Keratinocyte (primary cell): ENCODE data around the gene KLHL2. TPM values are rescaled to one million over a fixed set of nuclear protein-coding genes. Genes with fewer than 3 reads are reported as not detected.

Experiments
- DNase-seq: peaks from one replicate; pipeline ENCODE4 v3.0.0-alpha.2; 2011; ENCODE audit warnings: low read depth, missing footprints, low spot score
- FAIRE-seq: peaks from 2 replicates; lab custom pipeline; 2011; peaks lifted over from hg19 to GRCh38; lab: Jason Lieb, UNC
- H2AFZ ChIP-seq: 2 replicates; pipeline ENCODE4 v1.6.0; 2012; ENCODE audit warnings: low read length, control low read depth, inconsistent platforms; ENCODE audit not compliant: control insufficient read depth
- H3K27ac ChIP-seq: 2 replicates; pipeline ENCODE4 v1.5.1; 2011; ENCODE audit warnings: low read length; ENCODE audit not compliant: control insufficient read depth, insufficient read depth
- H3K27me3 ChIP-seq: 3 replicates; pipeline ENCODE4 v1.6.0; 2011; ENCODE audit warnings: low read length; ENCODE audit not compliant: control insufficient read depth, insufficient read depth; ENCODE audit errors: extremely low read depth
- H3K36me3 ChIP-seq, 2 experiments: 2 replicates in 1 of 2; 3 replicates in 1 of 2; pipeline ENCODE4 v1.5.1; 2011; ENCODE audit warnings: low read length in 2 of 2, mild to moderate bottlenecking in 1 of 2; ENCODE audit not compliant: control insufficient read depth in 2 of 2, insufficient read depth in 2 of 2; ENCODE audit errors: extremely low read depth in 1 of 2
- H3K4me1 ChIP-seq: 3 replicates; pipeline ENCODE4 v1.5.1; 2011; ENCODE audit warnings: low read length; ENCODE audit not compliant: control insufficient read depth, insufficient read depth; ENCODE audit errors: extremely low read depth
- H3K4me2 ChIP-seq: 3 replicates; pipeline ENCODE4 v1.6.0; 2011; ENCODE audit warnings: low read depth, low read length; ENCODE audit not compliant: control insufficient read depth, insufficient read depth; ENCODE audit errors: extremely low read depth
- H3K4me3 ChIP-seq, 3 experiments: fragments of 200-600 bp in 1 of 3; sonication (generic) in 1 of 3; 2 replicates in 2 of 3; 3 replicates in 1 of 3; pipeline ENCODE4 v1.5.1; 2011 to 2016; ENCODE audit warnings: low read length in 3 of 3, mild to moderate bottlenecking in 3 of 3, control low read depth in 2 of 3, inconsistent platforms in 1 of 3, low read depth in 1 of 3, mixed read lengths in 1 of 3, mixed run types in 1 of 3, moderate library complexity in 1 of 3; ENCODE audit not compliant: control insufficient read depth in 2 of 3, insufficient read depth in 2 of 3; ENCODE audit errors: extremely low read depth in 1 of 3
- H3K79me2 ChIP-seq: 2 replicates; pipeline ENCODE4 v1.6.0; 2012; ENCODE audit warnings: low read length; ENCODE audit not compliant: control insufficient read depth, insufficient read depth
- H3K9ac ChIP-seq: 3 replicates; pipeline ENCODE4 v1.6.0; 2011; ENCODE audit warnings: low read length; ENCODE audit not compliant: control insufficient read depth, insufficient read depth; ENCODE audit errors: extremely low read depth
- H3K9me1 ChIP-seq: 3 replicates; pipeline ENCODE4 v1.6.0; 2011; ENCODE audit warnings: low read length; ENCODE audit not compliant: control insufficient read depth, insufficient read depth; ENCODE audit errors: extremely low read depth
- H3K9me3 ChIP-seq: 2 replicates; pipeline ENCODE4 v1.5.1; 2012; ENCODE audit warnings: low read depth, low read length; ENCODE audit not compliant: control insufficient read depth
- H4K20me1 ChIP-seq: 3 replicates; pipeline ENCODE4 v1.6.0; 2011; ENCODE audit warnings: low read length; ENCODE audit not compliant: control insufficient read depth, insufficient read depth; ENCODE audit errors: extremely low read depth
- EZH2 ChIP-seq: IDR thresholded peaks from one replicate; pipeline ENCODE4 v1.6.1; 2012; ENCODE audit warnings: inconsistent platforms, mild to moderate bottlenecking, low read length, moderate library complexity
- dilution Hi-C: fragments of 300-500 bp; cut with MboI; formaldehyde crosslinking; loops from one replicate; pipeline ENCODE4 v1.7.0; 2020; ENCODE audit warnings: low sequenced_read_pairs; ENCODE audit not compliant: extremely low pct_ligation_motif_present
- polyA plus RNA-seq, 5 experiments: library from polyadenylated mRNA; depleted of rRNA in 3 of 5; stranded (reverse) in 3 of 5; stranded (forward) in 1 of 5; unstranded in 1 of 5; fragments of >200 nt; gene quantifications; 1 replicate in 1 of 5; 2 replicates in 3 of 5; 3 replicates in 1 of 5; pipeline versions ENCODE4 v1.2.1 to v1.2.3, GENCODE V29; 2011 to 2012; ENCODE audit warnings: missing spikeins in 2 of 5, low read depth in 1 of 5, low replicate concordance in 1 of 5
- TF ChIP-seq, protein P1 (sequence below), 3 experiments: IDR thresholded peaks in 1 of 3; conservative IDR thresholded peaks in 1 of 3; optimal IDR thresholded peaks in 1 of 3; 2 replicates in 2 of 3; 3 replicates in 1 of 3; pipeline versions ENCODE3 to v1.5.1; 2011; ENCODE audit warnings: low read length in 3 of 3, mild to moderate bottlenecking in 3 of 3, moderate library complexity in 2 of 3, control low read depth in 1 of 3, inconsistent platforms in 1 of 3; ENCODE audit not compliant: insufficient read depth in 2 of 3; ENCODE audit errors: extremely low read depth in 1 of 3

Gene KLHL2
- polyA plus RNA-seq, 1 donor (not counting 4 experiments of a cell fraction or from before 2014, with no cell fraction given), result 18.5 TPM

DNA sequence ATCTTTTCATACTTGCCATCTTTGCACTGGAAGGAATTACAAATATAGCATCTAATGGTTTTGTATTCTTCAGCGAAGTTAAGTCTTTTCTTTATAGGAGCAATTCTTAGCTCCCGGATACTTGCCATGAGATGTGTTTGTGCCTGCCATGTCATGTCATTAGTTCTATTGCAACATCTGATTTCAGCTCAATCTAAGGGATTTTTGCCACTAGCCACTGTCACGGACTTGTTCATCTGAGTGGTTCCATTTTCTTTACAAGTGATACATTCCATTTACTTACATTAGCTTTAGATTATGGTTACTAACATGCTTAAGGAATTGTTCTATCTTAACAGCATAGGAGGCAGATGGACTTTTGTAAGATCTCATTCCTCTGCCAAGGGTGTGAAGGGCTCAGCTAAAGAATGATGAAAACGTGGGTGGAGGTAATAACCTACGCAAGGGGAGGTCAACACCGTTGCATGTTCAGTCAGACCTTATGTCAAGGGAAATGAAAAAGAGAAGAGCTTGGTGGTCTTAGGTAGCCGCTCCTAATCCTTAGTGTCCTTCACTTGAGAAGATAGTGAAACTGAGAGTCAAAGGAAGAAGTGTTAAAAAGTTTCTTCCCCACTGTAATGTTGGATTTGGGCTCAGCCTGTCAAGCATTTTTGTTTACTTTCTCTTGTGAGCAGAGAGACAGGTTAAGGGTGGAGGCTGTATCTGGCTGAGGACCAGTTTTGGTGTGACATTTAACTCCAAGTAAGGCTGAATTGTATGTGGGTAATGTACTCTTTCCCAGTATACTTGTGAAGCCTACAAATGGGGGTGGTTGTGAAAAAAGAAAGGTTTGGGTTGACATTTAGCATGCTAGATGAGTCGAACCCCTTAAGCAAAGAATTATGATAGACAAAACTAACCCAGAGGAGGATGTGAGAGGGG lies 3.6 kb upstream of the KLHL2 start:
- Histone ChIP-seq H3K4me3 (no peak overlapping the region), H3K27me3 (no peaks in the 10 kb centered on the region), H3K36me3 (no peaks in the 10 kb centered on the region), H3K4me1 (peaks cover 42% of the 10 kb centered on the region), H3K9me3 (no peaks in the 10 kb centered on the region), H3K9ac (no peak overlapping the region), H3K9me1 (no peaks in the 10 kb centered on the region), H4K20me1 (no peaks in the 10 kb centered on the region), H3K27ac (no peak overlapping the region), H3K79me2 (peaks cover 9% of the 10 kb centered on the region), H2AFZ (no peak overlapping the region), H3K4me2 (no peak overlapping the region)
- DNase-seq (no peak), FAIRE-seq (no peak)
- no peak for TF ChIP-seq EZH2
- TF ChIP-seq, protein P1, sequence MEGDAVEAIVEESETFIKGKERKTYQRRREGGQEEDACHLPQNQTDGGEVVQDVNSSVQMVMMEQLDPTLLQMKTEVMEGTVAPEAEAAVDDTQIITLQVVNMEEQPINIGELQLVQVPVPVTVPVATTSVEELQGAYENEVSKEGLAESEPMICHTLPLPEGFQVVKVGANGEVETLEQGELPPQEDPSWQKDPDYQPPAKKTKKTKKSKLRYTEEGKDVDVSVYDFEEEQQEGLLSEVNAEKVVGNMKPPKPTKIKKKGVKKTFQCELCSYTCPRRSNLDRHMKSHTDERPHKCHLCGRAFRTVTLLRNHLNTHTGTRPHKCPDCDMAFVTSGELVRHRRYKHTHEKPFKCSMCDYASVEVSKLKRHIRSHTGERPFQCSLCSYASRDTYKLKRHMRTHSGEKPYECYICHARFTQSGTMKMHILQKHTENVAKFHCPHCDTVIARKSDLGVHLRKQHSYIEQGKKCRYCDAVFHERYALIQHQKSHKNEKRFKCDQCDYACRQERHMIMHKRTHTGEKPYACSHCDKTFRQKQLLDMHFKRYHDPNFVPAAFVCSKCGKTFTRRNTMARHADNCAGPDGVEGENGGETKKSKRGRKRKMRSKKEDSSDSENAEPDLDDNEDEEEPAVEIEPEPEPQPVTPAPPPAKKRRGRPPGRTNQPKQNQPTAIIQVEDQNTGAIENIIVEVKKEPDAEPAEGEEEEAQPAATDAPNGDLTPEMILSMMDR (optimal IDR thresholded peaks at IDR 0.05 in 1 of 3, IDR thresholded peaks at IDR 0.05 in 1 of 3, conservative IDR thresholded peaks at IDR 0.05 in 1 of 3; ENCODE audit: extremely low read depth in 1 of 3, insufficient read depth in 2 of 3, low read length in 3 of 3), result no peak
- dilution Hi-C loops, result no loop called here

DNA sequence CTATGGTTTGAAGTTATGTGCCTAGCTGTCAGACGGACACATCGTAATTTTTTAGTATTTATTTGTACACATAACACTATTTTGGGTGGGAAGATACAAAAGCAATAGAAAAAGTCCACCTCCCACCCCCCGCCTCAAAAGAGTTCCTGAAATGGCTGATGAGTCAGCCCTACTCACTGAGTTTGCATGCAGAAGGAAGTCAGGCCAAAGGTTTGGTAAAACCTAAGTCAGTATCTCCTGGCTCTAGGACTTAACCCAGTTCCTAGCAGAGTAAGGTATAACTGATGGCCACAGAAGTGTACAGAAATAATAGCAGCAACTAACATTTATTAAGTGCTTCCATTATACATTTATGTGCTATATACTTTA lies 2.9 kb upstream of the KLHL2 start:
- H3K4me3 ChIP-seq, result no peak overlapping the region

More for the DNA sequence above, 2.9 kb upstream of the KLHL2 start:
- no peaks in the 10 kb centered on the region for H3K9me1 ChIP-seq
- H3K79me2 ChIP-seq, result peaks cover 15% of the 10 kb centered on the region
- H4K20me1 ChIP-seq, result no peaks in the 10 kb centered on the region
- dilution Hi-C loops, result no loop called here
- H3K4me1 ChIP-seq, result peaks cover 42% of the 10 kb centered on the region
- H3K27ac ChIP-seq, result no peak overlapping the region
- H2AFZ ChIP-seq, result no peak overlapping the region
- DNase-seq (no peak), FAIRE-seq (peak; percentile 56)
- no peak overlapping the region for H3K4me2 ChIP-seq
- no peaks in the 10 kb centered on the region for H3K36me3 ChIP-seq
- no peaks in the 10 kb centered on the region for H3K27me3 ChIP-seq
- no peak overlapping the region for H3K9ac ChIP-seq
- TF ChIP-seq EZH2, result no peak
- TF ChIP-seq, protein P1 (optimal IDR thresholded peaks at IDR 0.05 in 1 of 3, IDR thresholded peaks at IDR 0.05 in 1 of 3, conservative IDR thresholded peaks at IDR 0.05 in 1 of 3; ENCODE audit: extremely low read depth in 1 of 3, insufficient read depth in 2 of 3, low read length in 3 of 3), result no peak
- H3K9me3 ChIP-seq, result no peaks in the 10 kb centered on the region
